LNCaP clone FGC (cell line): ENCODE measurements around the gene UPK3A.

ENCODE experiments used
- DNase-seq: peaks from one replicate; pipeline ENCODE4 v3.0.0-alpha.2; 2011; ENCODE audit warnings: low read depth
- H3K4me3 ChIP-seq: 2 replicates; pipeline ENCODE4 v1.5.1; 2011; ENCODE audit warnings: mild to moderate bottlenecking, low read depth, low read length, control low read depth
- CTCF ChIP-seq: IDR thresholded peaks from 2 replicates; pipeline ENCODE4 v1.5.1; 2012; ENCODE audit warnings: mild to moderate bottlenecking; ENCODE audit not compliant: control insufficient read depth, insufficient read depth; ENCODE audit errors: extremely low read depth

The UPK3A gene

GRCh38 chr22:45265535-45265934 is 19.2 kb upstream of the UPK3A start:
- no peak for DNase-seq
- H3K4me3 ChIP-seq = no peak overlapping the region
- no peak for TF ChIP-seq CTCF

DNA sequence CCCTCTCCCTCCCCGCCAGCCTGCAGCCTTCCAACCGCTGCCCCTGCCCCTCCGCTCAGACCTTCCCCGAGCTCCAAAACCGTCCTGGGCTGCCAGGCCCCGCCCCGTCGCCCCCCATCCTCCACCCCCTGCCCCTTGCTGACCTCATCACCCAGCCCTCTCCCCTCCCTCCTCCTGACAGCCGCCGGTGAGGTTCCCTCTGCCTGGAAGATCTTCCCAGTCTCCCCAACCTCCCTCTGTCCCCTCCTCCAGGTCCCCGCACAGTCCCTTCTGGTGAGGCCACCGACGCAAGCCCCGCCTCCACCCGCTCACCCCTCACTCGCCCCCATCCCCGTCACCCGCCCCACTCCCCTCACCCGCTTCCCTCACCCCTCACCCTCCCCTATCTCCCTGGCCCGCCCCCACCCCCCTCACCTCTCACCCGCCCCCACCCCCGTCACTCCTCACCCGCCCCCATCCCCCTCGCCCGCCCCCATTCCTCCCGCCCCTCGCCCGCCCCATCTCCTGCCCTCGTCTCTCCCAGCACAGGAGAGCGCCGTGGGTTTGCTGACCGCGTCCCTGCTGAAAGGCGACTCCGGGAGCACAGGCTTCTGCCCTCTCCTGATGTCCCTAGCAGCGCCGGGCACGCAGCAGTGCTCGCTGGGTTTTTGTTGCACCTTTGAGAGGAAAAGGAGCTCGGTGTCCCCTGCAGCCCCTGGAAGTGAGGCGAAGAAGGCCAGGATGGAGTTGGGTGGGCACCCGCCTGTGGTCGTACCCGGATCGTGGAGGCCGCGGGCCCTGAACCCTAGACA is 16.4 kb upstream of the UPK3A start:
- peak overlapping the region; percentile 59 for H3K4me3 ChIP-seq
- DNase-seq = no peak
- no peak for TF ChIP-seq CTCF

GRCh38 chr22:45268958-45269844 is 15.5 kb upstream of the UPK3A start:
- no peak for DNase-seq
- TF ChIP-seq CTCF = peak; percentile 93
- H3K4me3 ChIP-seq = peak overlapping the region; percentile 59

DNA sequence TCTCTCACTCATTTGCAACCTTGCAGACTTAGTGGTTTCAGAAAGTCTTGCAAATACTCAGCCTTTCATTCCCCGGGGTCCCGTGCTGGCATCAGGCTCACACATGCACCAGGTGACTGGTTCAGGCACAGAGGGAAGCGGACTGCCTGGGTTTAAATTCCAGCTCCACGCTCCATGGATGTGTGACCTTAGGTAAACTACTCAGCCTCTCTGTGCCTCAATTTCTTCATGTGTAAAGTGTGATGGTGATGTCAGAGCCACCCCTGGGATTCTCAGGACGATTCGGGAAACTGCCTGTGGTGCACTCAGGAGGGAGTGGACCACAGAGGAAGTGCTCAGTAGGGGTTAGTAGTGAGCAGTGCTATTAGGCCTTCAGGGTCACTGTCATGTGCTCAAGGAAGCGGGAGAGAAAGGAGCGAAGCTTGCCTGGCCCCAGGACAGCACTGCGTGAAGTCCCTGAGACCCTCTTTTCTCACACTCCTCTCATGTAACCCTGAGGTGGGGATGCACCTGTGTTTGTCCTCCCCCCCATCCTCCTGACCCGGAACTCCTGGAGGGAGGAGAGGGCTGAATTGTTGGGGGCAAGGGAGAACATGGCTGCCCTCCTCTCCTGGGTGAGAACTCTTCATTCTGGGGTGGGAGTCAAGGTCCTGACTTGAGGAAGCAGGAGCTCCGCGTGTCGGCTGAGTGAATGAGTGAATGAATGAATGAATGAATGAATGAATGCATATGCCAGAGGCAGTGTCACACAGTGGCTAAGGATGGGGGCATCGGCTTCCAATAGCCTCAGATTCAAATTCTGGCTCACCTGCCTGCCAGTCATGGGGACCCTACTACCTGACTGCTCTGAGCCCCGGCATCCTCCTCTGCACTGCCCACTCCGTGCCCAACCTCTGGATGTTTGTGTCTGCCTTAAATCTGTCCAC is 14.4 kb upstream of the UPK3A start:
- no peak for DNase-seq
- no peak overlapping the region for H3K4me3 ChIP-seq
- TF ChIP-seq CTCF = no peak

DNA sequence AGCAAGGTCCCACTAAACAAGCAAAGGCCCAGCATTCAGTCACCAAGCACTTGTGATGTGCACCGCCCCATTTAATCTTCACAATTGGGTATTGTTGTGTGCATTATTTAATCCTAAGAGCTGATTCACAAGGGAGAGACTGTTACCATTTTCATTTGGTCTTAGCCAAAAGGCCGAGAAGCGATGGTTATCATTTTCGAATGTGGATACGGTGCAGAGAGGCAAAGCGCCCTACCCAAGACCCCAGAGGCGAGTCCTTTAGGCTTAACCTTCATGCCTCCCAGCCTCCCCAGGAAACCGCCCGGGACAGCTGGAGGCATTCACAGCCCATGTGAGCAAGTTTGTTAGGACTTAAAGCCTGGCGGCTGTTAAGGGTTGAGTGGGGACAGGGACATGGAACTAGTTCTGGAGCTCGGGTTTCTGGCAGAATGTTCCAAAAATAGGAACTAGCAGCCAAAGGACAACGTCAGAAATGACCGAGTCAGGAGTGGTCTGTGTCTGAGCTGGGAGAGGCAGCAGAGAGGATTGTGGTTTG is 13.0 kb upstream of the UPK3A start:
- DNase-seq = no peak
- H3K4me3 ChIP-seq = no peak overlapping the region
- TF ChIP-seq CTCF = no peak

DNA sequence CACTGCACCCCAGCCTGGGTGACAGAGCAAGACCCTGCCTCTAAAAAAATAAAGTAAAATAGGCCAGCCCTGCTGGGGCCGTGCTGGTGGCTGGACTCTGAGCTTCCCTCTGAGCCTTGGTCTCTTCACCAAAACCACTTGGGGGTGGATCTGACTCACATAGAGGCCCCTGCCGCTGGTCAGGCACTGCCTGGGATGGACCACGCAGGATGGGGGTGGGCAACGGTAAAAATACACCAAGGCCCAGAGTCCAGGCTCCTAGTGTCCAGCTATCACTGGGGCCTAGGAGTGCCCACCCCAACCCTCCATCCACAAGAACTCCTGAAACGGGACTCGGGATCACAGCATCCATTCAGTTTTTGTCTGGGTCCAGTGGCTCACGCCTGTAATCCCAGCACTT is 12.3 kb upstream of the UPK3A start:
- TF ChIP-seq CTCF = no peak
- no peak for DNase-seq
- H3K4me3 ChIP-seq = no peak overlapping the region
